Stimulated activated memory B cell treated with anti-CD40 and anti-IgM and Interleukin-4, amounts not matched to agents 10 μg/mL and 1 μg/mL and 100 μg/mL, for 72 hours (primary cell): ENCODE results near the gene RGPD6.
"Not testable (repeated sequence)": the region's sequence is repeated elsewhere in the genome, so short reads cannot be mapped to it uniquely, and the experiment has no call there.

Source experiments
- ATAC-seq: fragments of 150-1000 bp; cut with Tn5 transposase; 2 replicates; pipeline ENCODE4 v1.10.0; 2021
- H3K27ac Mint-ChIP-seq: one replicate; pipeline ENCODE4 v1.8.0; 2022; ENCODE audit warnings: mild to moderate bottlenecking, mixed read lengths
- H3K27me3 Mint-ChIP-seq: one replicate; pipeline ENCODE4 v1.8.0; 2022; ENCODE audit warnings: mixed read lengths
- H3K36me3 Mint-ChIP-seq: one replicate; pipeline ENCODE4 v1.8.0; 2022; ENCODE audit warnings: mixed read lengths
- H3K4me1 Mint-ChIP-seq: one replicate; pipeline ENCODE4 v1.8.0; 2022; ENCODE audit warnings: mixed read lengths
- H3K4me3 Mint-ChIP-seq: one replicate; pipeline ENCODE4 v1.8.0; 2022; ENCODE audit warnings: mild to moderate bottlenecking, moderate library complexity, mixed read lengths
- H3K9me3 Mint-ChIP-seq: one replicate; pipeline ENCODE4 v1.8.0; 2022; ENCODE audit warnings: mixed read lengths

RGPD6 gene

DNA sequence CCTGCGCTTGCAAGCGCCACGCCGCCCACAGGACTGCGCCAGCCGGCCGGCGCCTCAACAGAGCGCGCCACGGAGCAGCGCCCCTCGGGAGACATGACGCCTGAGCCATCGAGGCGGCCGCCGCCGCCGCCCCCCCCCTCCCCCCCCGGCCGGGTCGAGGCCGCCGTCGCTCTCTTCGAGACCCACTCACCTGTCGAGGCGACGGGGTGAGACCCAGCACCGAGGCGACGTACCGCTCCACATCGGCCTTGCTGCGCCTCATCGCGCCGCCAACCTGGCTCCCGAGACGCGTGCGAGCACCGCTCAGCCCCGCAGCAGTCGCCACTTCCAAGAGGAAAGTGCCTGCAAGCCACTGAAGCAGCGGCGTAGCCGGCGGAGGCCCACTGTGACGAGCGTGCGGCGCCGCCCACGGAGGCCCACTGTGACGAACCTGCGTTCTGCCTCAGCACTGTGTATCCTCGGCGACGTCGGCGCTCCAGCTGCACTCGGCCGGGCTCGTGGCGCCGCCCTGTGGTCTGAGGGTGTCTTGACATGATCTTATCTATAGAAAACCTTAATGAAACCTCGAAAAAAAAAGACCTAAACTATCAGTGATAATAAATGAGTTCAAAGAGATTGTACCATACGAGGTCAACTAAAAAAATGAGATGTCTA lies at the start of gene RGPD6:
Gene RGPD6, minus strand, starts transcription at position 460 of the 654 bp plus-strand sequence. Its CDS starts 198 bp downstream, at position 262.
- not testable (repeated sequence) for H3K4me1 Mint-ChIP-seq, H3K9me3 Mint-ChIP-seq, H3K27me3 Mint-ChIP-seq, H3K36me3 Mint-ChIP-seq, H3K4me3 Mint-ChIP-seq, H3K27ac Mint-ChIP-seq
- ATAC-seq: peak; percentile 100

DNA sequence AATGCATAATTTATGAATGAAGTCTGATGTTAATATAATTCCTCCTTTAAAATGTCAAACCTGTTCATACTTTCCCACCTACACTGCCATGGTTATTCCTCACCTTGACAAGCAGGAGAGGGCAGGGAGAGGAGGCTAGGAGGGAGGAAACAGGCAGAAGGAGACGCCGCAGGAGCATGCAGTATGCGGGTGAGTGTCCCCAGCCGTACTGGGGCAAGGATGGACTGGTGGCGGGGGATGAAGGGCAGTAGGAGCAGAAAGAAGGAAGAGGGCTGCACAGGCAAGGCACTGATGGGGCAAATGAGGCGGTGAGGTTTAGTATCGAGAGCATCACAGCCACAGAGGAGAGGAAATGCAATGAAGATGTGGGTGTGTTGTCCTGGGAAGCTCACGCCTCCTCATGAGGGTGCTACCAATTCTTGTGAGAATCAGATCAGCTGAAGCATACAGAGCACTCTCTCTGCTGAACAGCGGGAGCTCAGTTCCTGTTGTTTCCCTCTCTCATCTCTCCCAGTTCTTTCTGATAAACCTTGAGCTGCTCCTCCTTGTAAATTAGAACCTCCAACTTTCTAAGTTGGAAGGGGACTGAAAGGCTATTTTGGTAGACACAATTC lies 42.4 kb upstream of the RGPD6 start:
- not testable (repeated sequence) for H3K4me3 Mint-ChIP-seq, H3K36me3 Mint-ChIP-seq, H3K27me3 Mint-ChIP-seq, H3K9me3 Mint-ChIP-seq, H3K4me1 Mint-ChIP-seq, H3K27ac Mint-ChIP-seq
- ATAC-seq: peak; percentile 31

DNA sequence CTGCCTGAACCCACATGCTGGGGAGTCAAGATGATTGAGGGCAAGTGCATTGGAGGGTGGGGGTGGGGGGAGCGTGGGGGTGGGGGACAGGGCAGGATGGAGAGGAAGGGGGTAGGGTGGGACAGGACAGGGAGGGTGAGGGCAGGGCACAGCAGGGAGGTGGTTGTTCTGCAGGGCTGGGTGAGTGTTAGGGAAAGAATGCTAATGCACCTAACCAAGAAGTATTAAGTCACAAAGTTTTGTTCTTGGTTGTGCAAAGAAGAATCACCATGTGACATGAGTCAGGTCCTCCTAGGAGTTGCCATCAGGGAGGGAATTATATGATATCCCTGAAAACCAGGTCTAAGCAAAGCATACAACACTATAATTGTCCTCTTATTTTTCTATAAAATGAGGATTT lies 36.9 kb upstream of the RGPD6 start:
- H3K4me1 Mint-ChIP-seq, H3K9me3 Mint-ChIP-seq, H3K36me3 Mint-ChIP-seq, H3K27ac Mint-ChIP-seq, ATAC-seq, H3K27me3 Mint-ChIP-seq, H3K4me3 Mint-ChIP-seq: not testable (repeated sequence)

DNA sequence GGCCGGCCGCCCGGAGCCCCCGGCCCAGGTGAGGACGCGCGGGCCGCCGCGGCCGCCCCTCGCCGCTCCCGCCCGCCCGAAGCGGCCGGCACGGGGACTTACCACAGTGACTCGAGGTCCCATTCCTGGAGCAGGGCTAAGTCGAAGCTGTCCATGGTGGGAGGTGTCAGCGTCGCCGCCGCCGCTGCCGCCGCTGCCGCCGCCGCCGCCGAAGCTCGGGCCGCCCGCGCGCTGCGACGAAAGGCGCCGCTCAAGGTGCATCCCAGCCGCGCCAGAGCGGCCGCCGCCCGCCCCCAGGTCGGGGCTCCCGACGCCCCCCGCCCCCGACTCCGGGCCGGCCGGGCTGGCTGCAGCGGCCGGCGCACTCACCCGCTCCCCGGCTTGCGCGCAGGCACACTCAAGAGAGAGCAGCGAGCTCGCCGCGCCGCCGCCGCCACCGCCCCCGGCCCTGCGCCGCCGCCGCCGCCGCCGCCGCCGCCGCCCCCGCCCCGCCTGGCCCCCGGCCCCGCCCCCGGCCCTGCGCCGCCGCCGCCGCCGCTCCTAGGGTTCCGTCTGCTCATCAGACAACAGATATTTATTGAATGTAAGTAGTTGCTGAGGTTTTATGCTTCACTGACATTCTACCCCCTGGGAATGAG lies 33.7 kb upstream of the RGPD6 start:
- H3K4me1 Mint-ChIP-seq, H3K4me3 Mint-ChIP-seq, H3K9me3 Mint-ChIP-seq, H3K27ac Mint-ChIP-seq, H3K27me3 Mint-ChIP-seq, H3K36me3 Mint-ChIP-seq: not testable (repeated sequence)
- peak; percentile 61 for ATAC-seq

DNA sequence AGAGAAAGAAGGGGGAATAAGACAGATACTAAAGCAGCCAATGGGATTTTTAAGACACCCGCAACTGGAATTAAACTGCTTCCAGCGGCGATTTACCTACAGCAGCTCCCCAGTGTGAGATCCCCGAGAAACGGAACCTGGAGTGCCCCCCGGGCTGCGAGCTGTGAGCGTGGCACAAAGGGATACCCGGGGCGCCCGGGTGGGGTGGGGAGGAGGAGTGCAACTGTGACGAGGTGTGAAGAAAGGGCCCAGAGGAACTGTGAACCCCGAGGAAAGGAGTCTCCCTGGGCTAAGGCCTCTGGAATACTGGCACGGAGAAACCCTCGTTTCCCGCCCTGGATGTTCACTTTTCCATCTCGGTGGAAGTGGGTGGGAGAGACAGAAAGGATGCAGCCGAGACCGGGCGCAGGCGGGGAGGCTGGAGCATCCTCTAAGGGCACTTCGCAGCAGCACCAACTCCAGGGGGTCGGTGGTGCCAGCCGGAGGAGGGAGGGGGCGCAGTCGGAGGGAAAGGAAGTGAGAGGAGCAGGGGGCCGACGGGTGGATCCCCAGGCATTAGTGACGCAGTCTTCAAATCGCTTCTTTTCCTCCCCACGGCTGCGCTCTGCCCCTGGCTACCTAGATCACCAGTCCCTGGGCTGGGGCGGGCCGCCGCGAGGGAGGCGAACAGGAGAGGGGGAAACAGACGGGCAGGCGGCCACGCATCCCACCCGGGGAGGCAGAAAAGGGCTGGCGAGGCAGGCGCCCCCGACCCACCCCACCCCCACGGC lies 33.0 kb upstream of the RGPD6 start:
- H3K27ac Mint-ChIP-seq, H3K36me3 Mint-ChIP-seq, H3K9me3 Mint-ChIP-seq, H3K4me3 Mint-ChIP-seq, H3K27me3 Mint-ChIP-seq, H3K4me1 Mint-ChIP-seq: not testable (repeated sequence)
- peak; percentile 67 for ATAC-seq

DNA sequence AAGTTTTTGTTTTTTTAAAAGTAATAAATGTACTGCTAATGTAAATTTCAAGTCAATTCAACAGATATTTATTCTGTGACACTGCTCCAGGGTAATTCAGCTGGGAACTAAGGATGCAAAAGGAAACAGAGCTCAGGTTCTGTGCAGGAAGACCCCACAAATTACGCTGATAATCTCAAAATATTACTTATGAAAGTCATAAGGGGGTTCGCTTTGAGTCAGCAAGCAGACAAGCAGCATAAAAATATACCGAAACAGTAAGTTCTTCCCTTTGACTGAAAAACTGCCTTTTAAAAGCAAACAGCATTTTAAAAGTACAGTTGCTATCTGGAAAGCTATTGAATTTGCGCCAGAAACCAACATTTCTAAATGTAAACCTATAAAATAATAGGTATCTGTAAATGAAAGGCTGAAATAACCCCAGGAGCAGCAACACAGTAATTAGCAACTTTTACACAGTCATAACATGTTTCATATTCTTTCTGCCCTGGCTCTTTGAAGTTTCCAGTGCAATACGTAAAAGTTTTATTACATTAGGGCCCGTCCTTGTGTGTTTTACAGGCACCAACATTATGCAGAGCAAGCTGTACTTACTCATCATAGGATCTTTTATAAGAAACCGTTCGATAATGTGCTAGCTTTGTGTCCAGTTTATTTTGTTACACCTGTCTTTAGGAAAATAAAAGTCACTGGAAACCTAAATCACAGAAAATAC lies 31.9 kb upstream of the RGPD6 start:
- ATAC-seq, H3K27ac Mint-ChIP-seq, H3K4me1 Mint-ChIP-seq, H3K4me3 Mint-ChIP-seq, H3K36me3 Mint-ChIP-seq, H3K27me3 Mint-ChIP-seq, H3K9me3 Mint-ChIP-seq: not testable (repeated sequence)

DNA sequence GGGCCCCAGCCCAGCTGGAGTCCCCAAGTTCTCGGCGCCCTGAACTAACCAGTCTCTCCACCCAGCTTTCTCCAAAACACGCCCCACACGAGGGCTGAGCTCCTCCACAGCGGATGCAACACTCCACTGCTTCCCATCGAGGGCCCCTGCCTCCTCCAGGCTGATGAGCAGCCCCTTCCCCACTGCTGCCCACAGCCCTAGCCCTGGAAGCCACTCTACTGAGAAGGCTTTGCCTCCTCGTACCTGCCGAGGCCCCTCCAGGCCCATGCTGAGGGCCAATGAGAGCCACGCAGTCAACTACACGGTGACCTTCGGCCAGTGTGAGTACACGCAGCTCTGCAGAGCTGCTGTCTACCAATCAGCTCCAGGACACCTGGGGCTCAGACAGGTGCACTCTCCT lies 28.0 kb upstream of the RGPD6 start:
- peak; percentile 18 for ATAC-seq

DNA sequence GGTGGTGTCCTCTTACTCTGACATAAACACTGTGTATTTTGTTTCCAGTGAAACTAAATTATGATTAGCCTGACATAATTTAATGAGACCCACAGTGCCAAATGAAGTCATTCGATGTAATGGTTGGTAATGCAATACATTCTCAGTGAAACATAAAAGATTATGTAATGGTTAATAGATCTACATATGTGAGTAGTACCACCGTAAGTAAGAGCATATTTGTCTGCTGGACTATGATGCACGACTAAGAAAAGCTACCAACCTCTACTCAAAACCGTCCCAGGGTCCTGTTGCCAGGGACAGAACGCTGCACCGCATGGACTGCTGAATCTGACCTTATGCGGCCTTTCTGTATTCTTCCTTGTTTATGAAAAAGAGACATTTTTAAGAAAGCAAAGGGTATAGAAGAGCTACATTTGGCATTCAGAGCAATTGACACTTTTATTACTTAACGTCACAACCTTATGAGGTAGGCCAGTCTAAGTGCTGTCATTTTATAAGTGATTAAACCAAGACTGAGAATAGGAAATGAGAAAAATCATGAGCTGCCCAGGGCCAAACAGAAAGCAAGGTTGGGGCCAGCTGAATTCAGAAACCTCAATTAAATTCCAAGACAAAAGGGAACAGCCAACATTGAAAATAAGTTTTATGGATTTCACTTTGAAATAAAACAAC lies 27.0 kb upstream of the RGPD6 start:
- H3K27me3 Mint-ChIP-seq, H3K4me1 Mint-ChIP-seq, H3K9me3 Mint-ChIP-seq, H3K27ac Mint-ChIP-seq, ATAC-seq, H3K4me3 Mint-ChIP-seq, H3K36me3 Mint-ChIP-seq: not testable (repeated sequence)

More for the DNA sequence above, 28.0 kb upstream of the RGPD6 start:
- not testable (repeated sequence) for H3K9me3 Mint-ChIP-seq, H3K4me1 Mint-ChIP-seq, H3K27ac Mint-ChIP-seq, H3K27me3 Mint-ChIP-seq, H3K36me3 Mint-ChIP-seq, H3K4me3 Mint-ChIP-seq

DNA sequence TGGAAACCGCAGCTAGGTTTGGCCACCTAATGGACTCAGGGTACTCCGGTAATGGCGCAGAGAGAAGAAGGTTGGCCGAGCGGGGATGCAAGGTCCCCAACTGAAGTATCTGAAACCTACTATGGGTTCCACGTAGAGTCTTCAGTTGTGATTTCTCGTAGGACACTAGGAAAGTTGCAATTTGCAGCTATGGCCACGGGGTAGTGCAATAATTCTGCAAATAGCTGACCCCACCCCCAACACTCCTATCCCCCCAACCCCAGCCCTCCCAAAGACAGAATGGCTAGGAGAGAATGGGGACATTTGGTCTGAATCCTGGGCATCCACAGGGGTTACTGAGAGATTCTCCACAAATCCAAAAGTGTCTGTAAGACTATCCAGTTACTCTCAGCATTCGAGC lies 25.1 kb upstream of the RGPD6 start:
- not testable (repeated sequence) for H3K27me3 Mint-ChIP-seq, ATAC-seq, H3K4me3 Mint-ChIP-seq, H3K27ac Mint-ChIP-seq, H3K9me3 Mint-ChIP-seq, H3K4me1 Mint-ChIP-seq, H3K36me3 Mint-ChIP-seq

DNA sequence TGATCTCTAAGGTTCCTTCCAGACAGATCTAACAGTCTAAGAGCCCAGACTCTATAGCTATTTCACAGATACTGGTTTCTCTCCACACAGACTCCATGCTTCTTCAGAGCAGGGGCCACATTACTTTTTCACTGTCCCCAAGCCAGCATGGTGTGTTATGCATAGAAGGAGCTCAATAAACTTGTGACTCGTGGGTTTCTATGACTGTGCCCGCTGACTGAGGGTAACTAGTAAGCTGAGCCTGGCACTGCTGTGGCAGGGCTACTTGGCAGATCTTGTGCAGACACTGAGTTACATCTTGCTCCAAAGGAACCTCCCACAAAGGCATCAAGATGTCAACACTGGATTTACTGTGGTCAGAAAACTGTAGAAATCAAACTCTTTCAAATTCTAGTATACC lies 15.0 kb upstream of the RGPD6 start:
- ATAC-seq, H3K36me3 Mint-ChIP-seq, H3K4me3 Mint-ChIP-seq, H3K27ac Mint-ChIP-seq, H3K4me1 Mint-ChIP-seq, H3K27me3 Mint-ChIP-seq, H3K9me3 Mint-ChIP-seq: not testable (repeated sequence)

DNA sequence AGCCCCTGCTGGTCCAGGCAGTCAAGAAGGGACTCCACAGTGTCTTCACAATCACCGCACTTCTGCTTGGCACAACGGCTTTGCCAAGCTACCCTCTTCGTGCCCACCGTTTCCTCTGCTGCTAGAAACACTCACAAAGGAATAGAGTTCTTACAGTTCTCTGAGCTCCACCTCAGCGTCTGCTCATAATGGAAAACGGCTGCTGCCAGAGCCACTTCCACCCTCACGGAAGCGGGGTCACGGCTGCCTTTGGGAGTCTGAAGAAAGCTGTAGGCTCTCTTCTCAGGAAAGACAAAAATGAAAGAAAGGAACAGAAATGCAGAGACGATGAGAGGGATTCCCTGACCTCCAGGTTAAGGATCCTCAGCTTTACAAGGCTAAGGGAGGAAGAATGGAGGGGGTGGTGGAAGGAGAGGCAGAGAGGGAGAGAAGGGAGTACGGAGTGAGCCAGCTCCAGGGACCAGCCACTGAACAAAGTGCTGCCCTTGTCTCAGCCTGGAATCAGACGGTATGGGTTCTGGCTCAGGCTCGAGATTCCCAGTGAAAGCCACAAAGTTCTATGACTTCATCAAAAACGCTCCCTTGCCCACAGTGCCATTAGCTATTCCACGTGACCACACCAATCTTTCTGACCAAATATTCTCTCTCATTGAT lies 12.8 kb upstream of the RGPD6 start:
- not testable (repeated sequence) for H3K4me3 Mint-ChIP-seq, H3K4me1 Mint-ChIP-seq, H3K27ac Mint-ChIP-seq, H3K9me3 Mint-ChIP-seq, H3K27me3 Mint-ChIP-seq, ATAC-seq, H3K36me3 Mint-ChIP-seq

DNA sequence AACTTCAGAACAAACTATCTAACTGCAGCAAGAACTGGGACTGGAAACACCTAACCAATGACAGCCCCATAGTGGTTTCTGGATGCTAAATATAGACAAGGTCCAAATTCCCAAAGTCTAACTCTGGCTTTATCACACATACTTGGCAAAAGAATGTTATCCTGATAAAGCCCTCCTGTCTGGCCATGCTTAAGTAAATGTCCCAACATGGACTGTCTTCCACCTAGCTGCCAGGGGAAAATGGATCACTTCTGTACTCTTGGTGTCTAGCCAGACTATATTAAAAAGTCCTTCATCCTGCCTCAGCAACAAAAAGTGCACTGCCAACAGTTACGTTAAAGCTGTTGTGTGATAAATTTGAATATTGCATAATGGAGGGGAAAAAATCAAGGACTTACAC lies 11.5 kb upstream of the RGPD6 start:
- not testable (repeated sequence) for H3K27ac Mint-ChIP-seq, ATAC-seq, H3K27me3 Mint-ChIP-seq, H3K9me3 Mint-ChIP-seq, H3K4me1 Mint-ChIP-seq, H3K36me3 Mint-ChIP-seq, H3K4me3 Mint-ChIP-seq

DNA sequence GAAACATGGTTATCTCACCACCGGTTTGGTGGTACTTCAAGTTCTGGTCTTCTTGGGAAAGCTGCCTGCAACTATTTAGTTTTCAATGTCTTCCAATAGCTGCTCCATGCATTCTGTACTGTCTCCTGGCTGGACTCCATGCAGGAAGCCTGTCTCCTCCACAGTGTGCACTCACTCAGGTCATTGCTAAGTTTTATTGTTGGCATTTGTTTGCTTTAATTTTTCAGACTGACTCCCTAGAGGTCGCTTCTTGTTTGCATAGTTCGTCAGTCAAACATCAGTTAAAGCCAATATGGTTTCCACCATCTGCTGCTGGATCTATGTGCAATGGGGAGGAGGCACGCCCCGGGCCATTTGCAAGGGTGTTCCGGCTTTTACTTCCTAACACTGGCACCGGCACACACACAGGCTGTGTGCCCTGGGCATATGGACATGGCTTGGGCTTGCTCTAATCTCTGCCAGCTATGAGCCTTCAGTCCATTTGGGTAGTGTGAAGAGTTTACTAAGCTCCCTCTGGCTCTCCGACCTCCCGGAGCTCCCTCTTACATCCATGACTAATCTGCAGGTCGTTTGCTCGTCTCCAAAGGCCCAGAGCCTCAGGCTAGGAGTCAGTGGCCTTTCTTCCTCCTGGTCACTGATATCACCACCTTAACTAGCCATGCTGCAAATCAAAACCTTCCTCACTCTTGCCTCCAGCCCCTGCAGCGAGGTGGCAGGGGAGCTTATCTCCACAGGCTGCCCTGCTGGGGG lies 2.4 kb upstream of the RGPD6 start:
- not testable (repeated sequence) for H3K4me1 Mint-ChIP-seq, ATAC-seq, H3K27ac Mint-ChIP-seq, H3K36me3 Mint-ChIP-seq, H3K4me3 Mint-ChIP-seq, H3K9me3 Mint-ChIP-seq, H3K27me3 Mint-ChIP-seq

DNA sequence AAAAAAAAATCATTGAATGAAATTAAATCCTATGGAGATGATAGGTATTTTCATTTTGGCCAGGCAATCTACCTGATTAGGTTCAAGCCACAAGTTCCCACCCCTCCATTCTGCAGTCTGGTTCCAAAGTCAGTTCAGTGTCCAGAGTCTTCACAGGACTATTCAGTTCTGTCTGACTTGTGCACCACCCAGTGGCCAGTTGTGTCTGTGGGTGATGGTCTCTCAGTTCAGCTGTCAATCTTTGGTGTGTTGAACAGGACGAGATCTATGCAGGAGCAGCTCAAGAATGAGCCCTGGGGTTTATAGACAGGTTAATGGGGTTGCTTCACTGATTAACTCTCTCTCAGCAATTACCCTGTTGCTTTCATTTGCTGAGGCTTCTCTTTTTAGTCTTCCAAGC lies 1.4 kb upstream of the RGPD6 start:
- H3K27me3 Mint-ChIP-seq: not testable (repeated sequence)

More for the DNA sequence above, 1.4 kb upstream of the RGPD6 start:
- not testable (repeated sequence) for H3K4me3 Mint-ChIP-seq, ATAC-seq, H3K9me3 Mint-ChIP-seq, H3K36me3 Mint-ChIP-seq, H3K4me1 Mint-ChIP-seq, H3K27ac Mint-ChIP-seq
